ENCODE results near the gene FLRT2.

Gene FLRT2

DNA sequence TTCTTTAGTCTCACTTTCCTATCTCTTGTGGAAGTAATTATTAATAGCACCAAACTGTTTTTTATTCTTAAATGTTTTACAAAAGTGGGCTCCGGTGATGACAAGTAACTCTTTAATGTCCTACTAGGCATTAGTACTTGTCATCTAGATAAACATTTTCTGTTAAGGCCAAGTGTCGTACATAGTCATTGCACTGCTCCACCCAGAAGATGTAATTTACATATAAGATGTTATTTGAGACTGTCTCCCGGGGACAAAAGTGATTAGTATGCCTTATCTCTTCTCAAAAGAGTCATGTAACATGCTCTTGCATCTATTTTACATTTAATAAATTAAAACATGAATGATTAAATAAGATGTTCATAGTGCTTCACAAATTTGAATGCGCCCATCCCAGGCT lies 88.4 kb downstream of the FLRT2 start:
- FAIRE-seq (no peak), DNase-seq (ENCODE audit: insufficient read length, low spot score) (no peak)

DNA sequence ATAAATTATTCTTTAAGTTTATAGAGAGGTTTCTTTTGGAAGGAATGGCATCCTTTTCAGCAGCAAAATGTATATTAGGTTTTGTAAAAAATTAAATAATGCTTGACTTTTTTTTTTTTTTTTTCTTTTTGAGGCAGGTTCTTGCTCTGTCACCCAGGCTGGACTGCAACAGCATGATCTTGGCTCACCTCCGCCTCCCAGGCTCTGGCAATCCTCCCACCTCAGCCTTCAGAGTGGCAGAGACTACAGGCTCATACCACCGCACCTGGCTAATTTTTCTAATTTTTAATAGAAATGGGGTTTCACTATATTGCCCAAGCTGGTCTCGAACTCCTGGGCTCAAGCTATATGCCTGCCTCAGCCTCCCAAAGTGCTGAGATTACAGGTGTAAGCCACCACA lies 89.0 kb downstream of the FLRT2 start:
- DNase-seq (ENCODE audit: insufficient read length, low spot score) (no peak), FAIRE-seq (no peak)
- TF ChIP-seq POLR2AphosphoS5 (IDR thresholded peaks at IDR 0.05; ENCODE audit: low read depth, low read length) = no peak
- no peak for TF ChIP-seq SPI1 (IDR thresholded peaks at IDR 0.05; ENCODE audit: low read depth, low read length)
- TF ChIP-seq POU2F2 (IDR thresholded peaks at IDR 0.05; ENCODE audit: low read depth, low read length) = no peak
- no peak for TF ChIP-seq PAX5 (IDR thresholded peaks at IDR 0.05; ENCODE audit: insufficient read depth, low read length, severe bottlenecking)
- TF ChIP-seq POLR2A (IDR thresholded peaks at IDR 0.05; ENCODE audit: low read depth, low read length) = no peak
- TF ChIP-seq TAF1 (IDR thresholded peaks at IDR 0.05; ENCODE audit: low read depth, low read length) = no peak

More for the DNA sequence above, 88.4 kb downstream of the FLRT2 start:
- TF ChIP-seq POU2F2 (IDR thresholded peaks at IDR 0.05; ENCODE audit: low read depth, low read length) (no peak), TAF1 (IDR thresholded peaks at IDR 0.05; ENCODE audit: low read depth, low read length) (no peak), SPI1 (IDR thresholded peaks at IDR 0.05; ENCODE audit: low read depth, low read length) (no peak), PAX5 (IDR thresholded peaks at IDR 0.05; ENCODE audit: insufficient read depth, low read length, severe bottlenecking) (no peak), POLR2AphosphoS5 (IDR thresholded peaks at IDR 0.05; ENCODE audit: low read depth, low read length) (no peak), POLR2A (IDR thresholded peaks at IDR 0.05; ENCODE audit: low read depth, low read length) (no peak)

DNA sequence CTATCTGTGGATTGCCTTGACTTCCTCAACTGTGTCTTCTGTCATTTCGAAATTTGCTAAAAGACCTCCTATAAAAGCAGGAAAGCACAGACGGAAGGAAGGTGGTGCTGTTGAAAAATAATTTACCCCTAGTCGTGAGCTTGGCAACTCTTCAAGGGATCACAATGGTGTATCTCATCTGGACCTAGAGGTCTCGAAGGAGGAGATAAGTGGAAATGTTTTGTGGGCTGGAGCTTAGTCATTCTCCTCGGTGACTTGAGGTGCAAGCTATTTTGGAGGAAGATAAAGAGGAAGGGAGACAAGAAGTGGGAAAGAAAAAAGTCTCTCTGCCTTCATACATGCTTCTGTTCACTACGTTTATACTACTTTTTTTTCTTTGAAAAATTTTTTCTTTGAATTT lies 89.9 kb downstream of the FLRT2 start:
- DNase-seq (ENCODE audit: insufficient read length, low spot score) (no peak), FAIRE-seq (no peak)
- TF ChIP-seq PAX5 (IDR thresholded peaks at IDR 0.05; ENCODE audit: insufficient read depth, low read length, severe bottlenecking) (no peak), TAF1 (IDR thresholded peaks at IDR 0.05; ENCODE audit: low read depth, low read length) (no peak), POLR2A (IDR thresholded peaks at IDR 0.05; ENCODE audit: low read depth, low read length) (no peak), POLR2AphosphoS5 (IDR thresholded peaks at IDR 0.05; ENCODE audit: low read depth, low read length) (no peak), POU2F2 (IDR thresholded peaks at IDR 0.05; ENCODE audit: low read depth, low read length) (no peak), SPI1 (IDR thresholded peaks at IDR 0.05; ENCODE audit: low read depth, low read length) (no peak)

DNA sequence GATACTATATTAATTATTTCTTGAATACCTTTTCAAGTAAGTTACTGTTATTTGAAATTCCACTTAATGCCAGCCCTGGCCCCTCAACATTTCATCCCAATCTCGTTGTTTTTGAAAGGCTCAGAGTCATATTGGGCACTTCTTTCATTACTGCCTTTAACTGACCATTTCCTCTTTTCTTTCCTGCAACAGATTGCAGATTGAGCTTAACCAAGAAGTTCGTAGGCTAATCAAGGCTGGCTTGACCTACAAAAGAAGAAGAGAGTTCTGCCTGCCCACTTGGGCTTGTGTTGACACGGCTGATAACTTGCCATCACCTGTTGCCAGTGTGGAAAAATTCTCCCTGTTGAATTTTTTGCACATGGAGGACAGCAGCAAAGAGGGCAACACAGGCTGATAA lies 91.0 kb downstream of the FLRT2 start:
- DNase-seq (ENCODE audit: insufficient read length, low spot score) = no peak
- FAIRE-seq = no peak
- no peak for TF ChIP-seq POU2F2 (IDR thresholded peaks at IDR 0.05; ENCODE audit: low read depth, low read length)
- no peak for TF ChIP-seq PAX5 (IDR thresholded peaks at IDR 0.05; ENCODE audit: insufficient read depth, low read length, severe bottlenecking)
- TF ChIP-seq TAF1 (IDR thresholded peaks at IDR 0.05; ENCODE audit: low read depth, low read length) = no peak
- TF ChIP-seq POLR2AphosphoS5 (IDR thresholded peaks at IDR 0.05; ENCODE audit: low read depth, low read length) = no peak
- no peak for TF ChIP-seq POLR2A (IDR thresholded peaks at IDR 0.05; ENCODE audit: low read depth, low read length)
- TF ChIP-seq SPI1 (IDR thresholded peaks at IDR 0.05; ENCODE audit: low read depth, low read length) = no peak

DNA sequence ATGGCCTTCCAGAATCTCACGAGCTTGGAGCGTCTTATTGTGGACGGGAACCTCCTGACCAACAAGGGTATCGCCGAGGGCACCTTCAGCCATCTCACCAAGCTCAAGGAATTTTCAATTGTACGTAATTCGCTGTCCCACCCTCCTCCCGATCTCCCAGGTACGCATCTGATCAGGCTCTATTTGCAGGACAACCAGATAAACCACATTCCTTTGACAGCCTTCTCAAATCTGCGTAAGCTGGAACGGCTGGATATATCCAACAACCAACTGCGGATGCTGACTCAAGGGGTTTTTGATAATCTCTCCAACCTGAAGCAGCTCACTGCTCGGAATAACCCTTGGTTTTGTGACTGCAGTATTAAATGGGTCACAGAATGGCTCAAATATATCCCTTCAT lies 92.2 kb downstream of the FLRT2 start:
- FAIRE-seq (no peak), DNase-seq (ENCODE audit: insufficient read length, low spot score) (no peak)
- TF ChIP-seq SPI1 (IDR thresholded peaks at IDR 0.05; ENCODE audit: low read depth, low read length) = no peak
- TF ChIP-seq POLR2A (IDR thresholded peaks at IDR 0.05; ENCODE audit: low read depth, low read length) = no peak
- no peak for TF ChIP-seq POU2F2 (IDR thresholded peaks at IDR 0.05; ENCODE audit: low read depth, low read length)
- no peak for TF ChIP-seq TAF1 (IDR thresholded peaks at IDR 0.05; ENCODE audit: low read depth, low read length)
- TF ChIP-seq POLR2AphosphoS5 (IDR thresholded peaks at IDR 0.05; ENCODE audit: low read depth, low read length) = no peak
- TF ChIP-seq PAX5 (IDR thresholded peaks at IDR 0.05; ENCODE audit: insufficient read depth, low read length, severe bottlenecking) = no peak

DNA sequence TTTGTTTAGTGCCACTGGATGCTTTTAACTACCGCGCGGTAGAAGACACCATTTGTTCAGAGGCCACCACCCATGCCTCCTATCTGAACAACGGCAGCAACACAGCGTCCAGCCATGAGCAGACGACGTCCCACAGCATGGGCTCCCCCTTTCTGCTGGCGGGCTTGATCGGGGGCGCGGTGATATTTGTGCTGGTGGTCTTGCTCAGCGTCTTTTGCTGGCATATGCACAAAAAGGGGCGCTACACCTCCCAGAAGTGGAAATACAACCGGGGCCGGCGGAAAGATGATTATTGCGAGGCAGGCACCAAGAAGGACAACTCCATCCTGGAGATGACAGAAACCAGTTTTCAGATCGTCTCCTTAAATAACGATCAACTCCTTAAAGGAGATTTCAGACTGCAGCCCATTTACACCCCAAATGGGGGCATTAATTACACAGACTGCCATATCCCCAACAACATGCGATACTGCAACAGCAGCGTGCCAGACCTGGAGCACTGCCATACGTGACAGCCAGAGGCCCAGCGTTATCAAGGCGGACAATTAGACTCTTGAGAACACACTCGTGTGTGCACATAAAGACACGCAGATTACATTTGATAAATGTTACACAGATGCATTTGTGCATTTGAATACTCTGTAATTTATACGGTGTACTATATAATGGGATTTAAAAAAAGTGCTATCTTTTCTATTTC lies 93.2 kb downstream of the FLRT2 start:
- FAIRE-seq (no peak), DNase-seq (ENCODE audit: insufficient read length, low spot score) (no peak)
- TF ChIP-seq TAF1 (IDR thresholded peaks at IDR 0.05; ENCODE audit: low read depth, low read length) (no peak), POLR2AphosphoS5 (IDR thresholded peaks at IDR 0.05; ENCODE audit: low read depth, low read length) (no peak), POLR2A (IDR thresholded peaks at IDR 0.05; ENCODE audit: low read depth, low read length) (no peak), POU2F2 (IDR thresholded peaks at IDR 0.05; ENCODE audit: low read depth, low read length) (no peak), SPI1 (IDR thresholded peaks at IDR 0.05; ENCODE audit: low read depth, low read length) (no peak), PAX5 (IDR thresholded peaks at IDR 0.05; ENCODE audit: insufficient read depth, low read length, severe bottlenecking) (no peak)

DNA sequence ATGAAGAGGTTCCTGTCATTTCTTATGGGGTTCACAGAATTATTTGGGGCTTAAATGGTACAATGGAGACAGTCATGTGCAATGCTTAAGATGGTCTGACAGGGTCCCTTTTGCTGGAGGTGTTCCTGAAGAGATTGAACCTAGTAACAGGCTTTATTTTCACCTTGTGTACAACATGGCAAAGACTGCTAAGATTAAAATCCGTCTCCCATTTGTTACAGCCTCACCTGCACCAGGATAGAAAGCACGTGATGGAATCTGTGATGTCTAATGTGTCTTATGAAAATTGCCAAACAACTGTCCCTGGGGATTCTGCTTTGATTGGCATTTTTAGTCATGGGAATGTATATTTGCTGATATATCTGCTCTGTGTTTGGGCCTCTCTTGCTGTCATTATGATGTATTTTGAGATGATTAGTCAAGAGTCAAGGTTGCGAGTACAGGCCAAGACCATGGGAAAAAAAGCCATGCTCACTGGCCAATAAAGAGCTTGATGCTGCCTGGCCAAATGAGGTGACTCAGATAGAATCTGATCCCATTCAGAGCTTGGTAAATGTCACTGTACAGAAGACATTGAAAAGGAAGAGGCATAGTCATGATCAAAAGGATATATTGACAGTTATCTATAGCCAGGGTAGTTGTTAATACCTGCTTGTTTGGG lies 96.1 kb downstream of the FLRT2 start:
- FAIRE-seq (no peak), DNase-seq (ENCODE audit: insufficient read length, low spot score) (no peak)

DNA sequence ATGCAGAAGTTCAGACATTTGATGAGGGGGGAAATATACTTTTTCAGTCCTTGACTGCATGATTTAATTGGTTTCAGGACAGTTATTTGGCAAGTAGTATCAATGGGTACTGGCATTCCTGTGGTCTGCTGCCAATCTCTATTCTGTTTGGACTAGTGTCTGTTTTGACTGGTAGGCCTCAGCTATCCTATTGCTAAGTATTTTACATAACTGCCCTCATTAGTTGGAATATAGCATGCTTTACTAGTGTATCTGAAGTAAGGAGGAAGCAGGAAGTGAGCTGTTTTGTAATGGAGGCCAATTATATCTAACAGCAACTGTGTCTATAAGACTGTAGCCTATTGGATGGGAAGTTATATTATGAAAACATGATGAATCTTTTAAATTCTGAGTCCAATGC lies 104.3 kb downstream of the FLRT2 start:
- TF ChIP-seq SPI1 (IDR thresholded peaks at IDR 0.05; ENCODE audit: low read depth, low read length) (no peak), TAF1 (IDR thresholded peaks at IDR 0.05; ENCODE audit: low read depth, low read length) (no peak), POLR2AphosphoS5 (IDR thresholded peaks at IDR 0.05; ENCODE audit: low read depth, low read length) (no peak), PAX5 (IDR thresholded peaks at IDR 0.05; ENCODE audit: insufficient read depth, low read length, severe bottlenecking) (no peak), POLR2A (IDR thresholded peaks at IDR 0.05; ENCODE audit: low read depth, low read length) (no peak), POU2F2 (IDR thresholded peaks at IDR 0.05; ENCODE audit: low read depth, low read length) (no peak)
- FAIRE-seq (no peak), DNase-seq (ENCODE audit: insufficient read length, low spot score) (no peak)

More for the DNA sequence above, 96.1 kb downstream of the FLRT2 start:
- no peak for TF ChIP-seq SPI1 (IDR thresholded peaks at IDR 0.05; ENCODE audit: low read depth, low read length)
- TF ChIP-seq POLR2A (IDR thresholded peaks at IDR 0.05; ENCODE audit: low read depth, low read length) = no peak
- TF ChIP-seq POLR2AphosphoS5 (IDR thresholded peaks at IDR 0.05; ENCODE audit: low read depth, low read length) = no peak
- TF ChIP-seq PAX5 (IDR thresholded peaks at IDR 0.05; ENCODE audit: insufficient read depth, low read length, severe bottlenecking) = no peak
- no peak for TF ChIP-seq TAF1 (IDR thresholded peaks at IDR 0.05; ENCODE audit: low read depth, low read length)
- TF ChIP-seq POU2F2 (IDR thresholded peaks at IDR 0.05; ENCODE audit: low read depth, low read length) = no peak

DNA sequence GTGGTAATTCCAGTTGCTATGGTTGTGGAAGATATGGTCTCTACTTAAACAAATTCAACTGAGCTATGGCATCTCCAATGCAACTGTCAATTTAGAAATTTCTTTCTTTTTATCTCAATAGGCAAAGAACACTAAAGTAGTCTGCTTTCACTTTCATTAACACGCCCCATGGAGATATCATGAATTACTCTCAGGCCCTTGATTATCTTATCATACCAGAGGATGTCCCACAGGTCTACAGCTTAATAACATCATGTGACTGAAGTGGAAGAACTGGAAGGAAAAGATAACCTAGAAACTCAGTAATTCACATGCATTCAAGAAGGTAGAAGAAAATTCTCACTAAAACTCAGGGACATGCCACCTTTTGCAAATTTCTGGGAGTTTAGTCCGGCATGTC lies 114.3 kb downstream of the FLRT2 start:
- DNase-seq (ENCODE audit: insufficient read length, low spot score) (no peak), FAIRE-seq (no peak)
- no peak for TF ChIP-seq SPI1 (IDR thresholded peaks at IDR 0.05; ENCODE audit: low read depth, low read length)
- no peak for TF ChIP-seq POLR2A (IDR thresholded peaks at IDR 0.05; ENCODE audit: low read depth, low read length)
- TF ChIP-seq TAF1 (IDR thresholded peaks at IDR 0.05; ENCODE audit: low read depth, low read length) = no peak
- TF ChIP-seq PAX5 (IDR thresholded peaks at IDR 0.05; ENCODE audit: insufficient read depth, low read length, severe bottlenecking) = no peak
- no peak for TF ChIP-seq POU2F2 (IDR thresholded peaks at IDR 0.05; ENCODE audit: low read depth, low read length)
- no peak for TF ChIP-seq POLR2AphosphoS5 (IDR thresholded peaks at IDR 0.05; ENCODE audit: low read depth, low read length)

Measured in GM12891 (cell line).